HEK293 (cell line): Measurements from ENCODE around the gene ZNF280A.

Experiments
- ZNF311 ChIP-seq: fragments of 450-650 bp; formaldehyde crosslinking; IDR thresholded peaks from 2 replicates; pipeline ENCODE4 v1.5.1; 2017; ENCODE audit warnings: missing biosample characterization, missing genetic modification characterization, borderline replicate concordance
- ZNF629 ChIP-seq: fragments of 450-650 bp; formaldehyde crosslinking; IDR thresholded peaks from 2 replicates; pipeline ENCODE4 v1.5.1; 2017; ENCODE audit warnings: missing biosample characterization, missing genetic modification characterization
- ZNF843 ChIP-seq: fragments of 450-650 bp; formaldehyde crosslinking; IDR thresholded peaks from 2 replicates; pipeline ENCODE4 v1.5.1; 2016; ENCODE audit warnings: missing biosample characterization, missing genetic modification characterization
- TF ChIP-seq, protein P1 (sequence below): fragments of 450-650 bp; formaldehyde crosslinking; IDR thresholded peaks from 2 replicates; pipeline ENCODE4 v1.5.1; 2016; ENCODE audit warnings: missing biosample characterization, missing genetic modification characterization
- TF ChIP-seq, protein P2 (sequence below): fragments of 450-650 bp; formaldehyde crosslinking; IDR thresholded peaks from 2 replicates; pipeline ENCODE4; 2016; ENCODE audit warnings: missing biosample characterization, missing genetic modification characterization
- TF ChIP-seq, protein P3 (sequence below): fragments of 450-650 bp; formaldehyde crosslinking; IDR thresholded peaks from 2 replicates; pipeline ENCODE4 v1.5.1; 2016; ENCODE audit warnings: missing biosample characterization, missing genetic modification characterization

DNA sequence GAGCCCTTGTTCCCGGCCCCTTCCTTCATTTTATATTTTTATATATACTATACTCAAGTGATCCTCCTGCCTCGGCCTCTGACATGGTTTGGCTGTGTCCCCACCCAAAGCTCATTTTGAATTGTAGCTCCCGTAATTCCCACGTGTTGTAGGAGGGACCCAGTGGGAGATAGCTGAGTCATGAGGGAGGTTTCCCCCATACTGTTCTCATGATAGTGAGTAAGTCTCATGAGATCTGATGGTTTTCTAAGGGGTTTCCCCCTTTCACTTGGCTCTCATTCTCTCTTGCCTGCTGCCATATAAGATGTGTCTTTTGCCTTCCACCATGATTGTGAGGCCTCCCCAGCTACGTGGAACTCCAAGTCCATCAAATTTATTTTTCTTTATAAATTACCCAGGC is 7.2 kb upstream of the ZNF280A start:
- TF ChIP-seq ZNF311, result no peak
- TF ChIP-seq, protein P1, sequence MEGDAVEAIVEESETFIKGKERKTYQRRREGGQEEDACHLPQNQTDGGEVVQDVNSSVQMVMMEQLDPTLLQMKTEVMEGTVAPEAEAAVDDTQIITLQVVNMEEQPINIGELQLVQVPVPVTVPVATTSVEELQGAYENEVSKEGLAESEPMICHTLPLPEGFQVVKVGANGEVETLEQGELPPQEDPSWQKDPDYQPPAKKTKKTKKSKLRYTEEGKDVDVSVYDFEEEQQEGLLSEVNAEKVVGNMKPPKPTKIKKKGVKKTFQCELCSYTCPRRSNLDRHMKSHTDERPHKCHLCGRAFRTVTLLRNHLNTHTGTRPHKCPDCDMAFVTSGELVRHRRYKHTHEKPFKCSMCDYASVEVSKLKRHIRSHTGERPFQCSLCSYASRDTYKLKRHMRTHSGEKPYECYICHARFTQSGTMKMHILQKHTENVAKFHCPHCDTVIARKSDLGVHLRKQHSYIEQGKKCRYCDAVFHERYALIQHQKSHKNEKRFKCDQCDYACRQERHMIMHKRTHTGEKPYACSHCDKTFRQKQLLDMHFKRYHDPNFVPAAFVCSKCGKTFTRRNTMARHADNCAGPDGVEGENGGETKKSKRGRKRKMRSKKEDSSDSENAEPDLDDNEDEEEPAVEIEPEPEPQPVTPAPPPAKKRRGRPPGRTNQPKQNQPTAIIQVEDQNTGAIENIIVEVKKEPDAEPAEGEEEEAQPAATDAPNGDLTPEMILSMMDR (tag by site-specific recombination), result no peak
- TF ChIP-seq, protein P2, sequence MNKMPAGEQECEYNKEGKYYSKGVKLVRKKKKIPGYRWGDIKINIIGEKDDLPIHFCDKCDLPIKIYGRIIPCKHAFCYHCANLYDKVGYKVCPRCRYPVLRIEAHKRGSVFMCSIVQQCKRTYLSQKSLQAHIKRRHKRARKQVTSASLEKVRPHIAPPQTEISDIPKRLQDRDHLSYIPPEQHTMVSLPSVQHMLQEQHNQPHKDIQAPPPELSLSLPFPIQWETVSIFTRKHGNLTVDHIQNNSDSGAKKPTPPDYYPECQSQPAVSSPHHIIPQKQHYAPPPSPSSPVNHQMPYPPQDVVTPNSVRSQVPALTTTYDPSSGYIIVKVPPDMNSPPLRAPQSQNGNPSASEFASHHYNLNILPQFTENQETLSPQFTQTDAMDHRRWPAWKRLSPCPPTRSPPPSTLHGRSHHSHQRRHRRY (tag by site-specific recombination), result no peak
- no peak for TF ChIP-seq ZNF629 (tag by site-specific recombination)
- no peak for TF ChIP-seq ZNF843
- TF ChIP-seq, protein P3, sequence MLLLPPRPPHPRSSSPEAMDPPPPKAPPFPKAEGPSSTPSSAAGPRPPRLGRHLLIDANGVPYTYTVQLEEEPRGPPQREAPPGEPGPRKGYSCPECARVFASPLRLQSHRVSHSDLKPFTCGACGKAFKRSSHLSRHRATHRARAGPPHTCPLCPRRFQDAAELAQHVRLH, result no peak
